Dedifferentiated amniotic fluid mesenchymal stem cell (primary cell): ENCODE results near the gene SLC39A10.
"Not testable (repeated sequence)": the region's sequence is repeated elsewhere in the genome, so short reads cannot be mapped to it uniquely, and the experiment has no call there.

Experiments used
- DNase-seq: peaks from one replicate; pipeline ENCODE4 v3.0.0-alpha.2; 2016; ENCODE audit errors: extremely low spot score

SLC39A10 gene

GRCh38 chr2:195671563-195671962 lies 14.5 kb downstream of the SLC39A10 start:
- DNase-seq, result no peak

GRCh38 chr2:195672674-195673073 lies 15.6 kb downstream of the SLC39A10 start:
- DNase-seq, result no peak

- DNase-seq, result no peak
These were observed 17.6 kb downstream of the SLC39A10 start for GRCh38 chr2:195674491-195675221.

GRCh38 chr2:195675783-195676427 lies 18.9 kb downstream of the SLC39A10 start:
- DNase-seq, result no peak

GRCh38 chr2:195677290-195677689 lies 20.3 kb downstream of the SLC39A10 start:
- DNase-seq, result no peak

GRCh38 chr2:195677884-195678283 lies 20.9 kb downstream of the SLC39A10 start:
- no peak for DNase-seq

GRCh38 chr2:195682077-195682476 lies 25.1 kb downstream of the SLC39A10 start:
- DNase-seq, result no peak

GRCh38 chr2:195683174-195683573 lies 26.1 kb downstream of the SLC39A10 start:
- no peak for DNase-seq

- DNase-seq, result no peak
These were observed 29.5 kb downstream of the SLC39A10 start for GRCh38 chr2:195686564-195686963.

GRCh38 chr2:195687320-195688086 lies 30.5 kb downstream of the SLC39A10 start:
- DNase-seq, result no peak

- DNase-seq, result not testable (repeated sequence)
These were observed 35.5 kb downstream of the SLC39A10 start for GRCh38 chr2:195692531-195692930.

GRCh38 chr2:195694553-195694952 lies 37.5 kb downstream of the SLC39A10 start:
- no peak for DNase-seq

GRCh38 chr2:195695002-195695631 lies 38.1 kb downstream of the SLC39A10 start:
- DNase-seq, result no peak

- no peak for DNase-seq
These were observed 39.0 kb downstream of the SLC39A10 start for GRCh38 chr2:195696012-195696411.

GRCh38 chr2:195697681-195698220 lies 40.7 kb downstream of the SLC39A10 start:
- no peak for DNase-seq

- no peak for DNase-seq
These were observed 43.5 kb downstream of the SLC39A10 start for GRCh38 chr2:195700480-195700879.

- DNase-seq, result no peak
These were observed 49.3 kb downstream of the SLC39A10 start for GRCh38 chr2:195706161-195706900.

- peak; percentile 48 for DNase-seq
These were observed 53.1 kb downstream of the SLC39A10 start for GRCh38 chr2:195709901-195710806.

- DNase-seq, result no peak
These were observed 54.5 kb downstream of the SLC39A10 start for GRCh38 chr2:195711478-195711877.

GRCh38 chr2:195716466-195716865 lies 59.4 kb downstream of the SLC39A10 start:
- DNase-seq, result no peak
